ACHN (cell line): ENCODE results near the gene TTBK1.

Source experiments
- DNase-seq: peaks from one replicate; pipeline ENCODE4 v3.0.0-alpha.2; 2015
- in situ Hi-C: cut with HindIII; loops from 2 replicates; pipeline ENCODE4 v1.10.0; 2017; ENCODE audit warnings: low sequenced_read_pairs, low pct_ligation_motif_present, low pct_unique_long_range_greater_than_20kb

TTBK1 gene

DNA sequence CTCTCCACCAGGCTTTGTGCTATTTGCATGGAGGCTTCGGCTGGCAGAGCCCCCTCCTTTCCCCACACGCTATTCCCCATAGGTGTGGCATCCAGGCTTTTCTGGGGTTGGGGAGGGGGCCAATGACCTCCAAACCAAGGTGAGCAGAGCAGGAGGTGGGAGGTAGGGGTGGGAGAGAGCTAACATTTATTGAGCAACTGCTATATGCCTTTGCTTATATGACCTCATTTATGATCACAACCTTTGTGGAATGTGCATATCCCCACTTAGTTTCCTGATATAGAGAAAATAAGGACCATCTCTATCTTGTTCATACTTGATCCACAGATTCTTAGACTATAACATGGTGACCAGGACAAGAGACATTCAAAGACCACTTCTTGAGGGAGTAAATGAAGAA, 37.0 kb downstream of the TTBK1 start:
- in situ Hi-C loops, result no loop called here
- DNase-seq, result no peak

DNA sequence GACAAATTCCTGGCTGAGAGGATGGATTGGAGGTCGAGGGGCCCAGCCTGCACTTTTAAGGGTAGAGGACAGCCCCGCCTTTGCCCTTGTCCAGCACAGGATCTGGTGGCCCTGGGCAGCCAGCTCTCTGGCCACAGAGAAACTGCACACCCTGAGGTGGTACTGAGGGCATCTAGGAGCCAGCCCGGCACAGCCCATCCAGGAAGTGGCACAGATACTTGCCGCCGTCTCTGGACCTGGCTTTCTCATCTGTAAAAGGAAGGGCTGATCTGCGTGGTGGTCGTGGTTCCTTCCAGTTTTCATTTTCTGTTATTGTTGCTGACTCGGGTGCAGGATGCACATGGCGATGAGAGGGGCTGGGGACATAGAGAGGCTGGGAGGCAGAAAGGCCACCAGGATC, 38.8 kb downstream of the TTBK1 start:
- in situ Hi-C loops, result no loop called here
- no peak for DNase-seq

- DNase-seq, result no peak
- in situ Hi-C loops, result no loop called here
Observed at GRCh38 chr6:43282636-43283513, 39.6 kb downstream of the TTBK1 start.

GRCh38 chr6:43283514-43283901, 40.2 kb downstream of the TTBK1 start:
- in situ Hi-C loops, result no loop called here
- no peak for DNase-seq

DNA sequence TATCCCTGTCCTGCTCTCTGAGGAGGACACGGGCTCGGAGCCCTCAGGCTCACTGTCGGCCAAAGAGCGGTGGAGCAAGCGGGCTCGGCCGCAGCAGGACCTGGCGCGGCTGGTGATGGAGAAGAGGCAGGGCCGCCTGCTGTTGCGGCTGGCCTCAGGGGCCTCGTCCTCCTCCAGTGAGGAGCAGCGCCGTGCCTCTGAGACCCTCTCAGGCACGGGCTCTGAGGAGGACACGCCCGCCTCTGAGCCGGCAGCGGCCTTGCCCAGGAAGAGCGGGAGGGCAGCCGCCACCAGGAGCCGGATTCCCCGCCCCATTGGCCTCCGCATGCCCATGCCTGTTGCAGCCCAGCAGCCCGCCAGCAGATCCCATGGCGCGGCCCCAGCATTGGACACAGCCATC, 40.6 kb downstream of the TTBK1 start:
- no peak for DNase-seq
- in situ Hi-C loops, result no loop called here

- DNase-seq, result no peak
- in situ Hi-C loops, result no loop called here
Observed at GRCh38 chr6:43284991-43285781, 41.9 kb downstream of the TTBK1 start.

DNA sequence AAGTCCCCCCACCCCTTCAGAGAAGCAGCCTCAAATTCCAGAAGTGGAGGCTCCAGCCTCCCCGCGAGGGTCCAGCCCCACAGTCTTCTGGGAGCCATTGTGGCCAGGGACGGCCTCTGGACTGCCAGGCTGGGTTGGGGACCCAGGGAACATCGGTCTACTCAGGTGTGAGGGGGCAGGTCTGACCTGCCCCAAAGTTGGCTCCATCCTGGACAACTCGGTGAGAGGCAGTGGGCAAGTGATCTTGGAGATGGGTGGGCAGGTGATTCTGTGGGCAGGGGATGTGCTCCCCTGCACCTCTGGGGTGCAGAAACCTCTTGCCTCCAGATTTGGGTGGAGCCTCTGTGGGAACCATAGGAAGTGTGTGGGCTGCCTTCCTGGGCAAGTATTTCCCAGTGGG, 42.6 kb downstream of the TTBK1 start:
- in situ Hi-C loops, result no loop called here
- DNase-seq, result no peak

- in situ Hi-C loops, result no loop called here
- no peak for DNase-seq
Observed at GRCh38 chr6:43286456-43286979, 43.2 kb downstream of the TTBK1 start.

DNA sequence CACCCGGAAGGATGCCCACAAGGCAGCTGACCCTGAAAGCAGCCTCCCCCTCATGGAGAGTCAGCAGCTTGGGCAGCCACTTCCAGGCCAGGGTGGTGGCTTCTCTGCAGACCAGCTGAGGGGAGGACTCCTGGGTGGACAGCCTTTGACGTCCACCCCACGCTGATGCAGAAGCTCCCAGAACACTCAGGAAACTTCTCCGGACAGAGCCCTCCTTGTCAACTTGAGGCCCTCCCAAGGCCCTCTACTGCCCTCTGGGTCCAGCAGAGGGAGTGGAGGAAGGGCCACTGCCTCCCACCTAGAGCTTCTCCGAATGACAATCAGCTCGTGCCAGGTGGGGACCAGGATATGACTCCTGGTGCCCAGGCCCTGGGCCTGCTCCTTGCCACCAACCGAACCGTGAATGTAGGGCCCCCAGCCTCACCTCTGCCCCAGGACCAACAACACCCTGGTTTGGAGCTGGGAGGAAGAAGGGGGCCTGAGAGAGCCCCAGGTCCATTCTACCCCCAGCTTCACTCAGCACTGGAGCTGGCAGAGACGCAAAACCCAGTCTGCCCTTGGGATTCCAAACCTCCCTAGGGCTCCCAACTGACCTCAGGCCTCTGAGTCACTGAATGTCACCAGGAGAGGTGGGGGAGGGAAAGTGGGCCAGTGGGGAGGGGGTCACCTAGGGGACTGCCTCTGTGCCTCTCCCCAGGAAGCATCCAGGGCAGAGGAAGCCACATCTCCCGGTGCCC, 43.9 kb downstream of the TTBK1 start:
- DNase-seq, result no peak
- in situ Hi-C loops, result no loop called here

DNA sequence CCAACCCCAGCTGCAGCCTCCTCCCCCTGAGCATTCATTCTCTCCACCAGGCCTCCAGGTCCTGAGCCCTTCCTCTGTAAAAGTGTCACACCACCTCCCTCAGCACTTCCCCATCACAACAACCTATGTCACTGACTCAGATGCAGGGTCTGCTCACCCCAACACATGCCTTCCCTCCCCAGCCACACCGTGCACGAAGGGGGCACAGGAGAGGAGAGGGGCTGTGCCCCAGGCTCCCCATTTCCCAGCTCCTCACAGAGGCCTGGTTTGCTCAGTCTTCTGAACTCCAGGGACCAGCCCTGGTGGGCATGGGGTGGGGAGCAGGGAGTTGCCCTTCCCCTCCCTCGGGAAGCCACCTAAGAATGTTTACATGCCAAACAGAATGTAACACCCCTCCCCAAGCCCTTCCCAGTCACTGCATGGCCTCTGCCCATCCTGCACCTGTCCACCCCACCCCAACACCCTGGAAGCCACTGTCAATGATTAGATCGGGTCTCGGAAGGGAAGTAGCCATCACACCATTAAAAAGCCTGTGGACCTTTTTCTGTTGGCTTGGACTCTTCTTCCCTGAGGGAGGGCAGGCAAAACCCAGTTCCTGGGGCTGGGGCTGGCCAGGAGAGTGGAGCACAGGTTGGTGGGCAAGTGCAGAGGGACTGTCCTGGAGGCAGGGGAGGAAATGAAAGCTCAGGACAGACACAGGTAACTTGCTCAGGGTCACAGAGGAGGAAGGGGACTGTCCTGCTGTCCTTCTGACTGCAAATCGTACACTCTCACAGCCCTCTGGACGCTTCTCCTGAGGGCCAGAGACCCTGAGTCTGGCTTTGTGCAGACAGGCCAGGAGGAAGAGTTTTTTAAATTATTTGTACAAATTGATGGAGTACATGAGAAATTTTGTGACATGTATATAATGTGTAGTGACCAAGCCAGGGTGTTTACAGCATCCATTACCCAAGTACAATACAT, 44.7 kb downstream of the TTBK1 start:
- DNase-seq, result no peak
- in situ Hi-C loops, result no loop called here

- no peak for DNase-seq
- in situ Hi-C loops, result no loop called here
Observed at GRCh38 chr6:43290339-43290904, 47.1 kb downstream of the TTBK1 start.

DNA sequence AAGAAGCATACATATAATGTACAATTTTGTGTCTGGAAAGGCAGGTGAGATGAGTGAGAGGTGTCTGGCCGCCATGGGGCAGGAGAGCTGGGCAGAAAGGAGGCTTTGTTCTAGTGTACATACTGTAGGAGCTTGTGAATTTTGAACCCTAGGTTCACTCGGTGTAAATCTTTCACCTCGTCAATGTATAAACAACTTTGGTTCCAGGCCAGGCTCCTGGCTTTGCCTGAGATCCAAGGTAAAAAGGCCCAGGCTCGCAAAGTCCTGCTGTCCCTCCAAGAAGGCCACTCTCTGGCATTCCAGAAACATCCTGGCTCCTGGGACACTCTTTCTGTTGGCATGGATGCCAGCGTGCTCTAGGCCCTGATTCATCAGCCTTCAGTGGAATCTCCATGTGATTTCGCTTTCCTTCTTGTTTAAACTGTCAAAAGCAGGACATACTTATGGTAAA, 47.6 kb downstream of the TTBK1 start:
- in situ Hi-C loops, result no loop called here

GRCh38 chr6:43291708-43292107, 48.4 kb downstream of the TTBK1 start:
- no peak for DNase-seq
- in situ Hi-C loops, result no loop called here

More for the DNA sequence above, 47.6 kb downstream of the TTBK1 start:
- no peak for DNase-seq

- DNase-seq, result no peak
- in situ Hi-C loops, result no loop called here
Observed at GRCh38 chr6:43292341-43292740, 49.1 kb downstream of the TTBK1 start.

GRCh38 chr6:43292763-43293318, 49.6 kb downstream of the TTBK1 start:
- in situ Hi-C loops, result no loop called here
- no peak for DNase-seq

DNA sequence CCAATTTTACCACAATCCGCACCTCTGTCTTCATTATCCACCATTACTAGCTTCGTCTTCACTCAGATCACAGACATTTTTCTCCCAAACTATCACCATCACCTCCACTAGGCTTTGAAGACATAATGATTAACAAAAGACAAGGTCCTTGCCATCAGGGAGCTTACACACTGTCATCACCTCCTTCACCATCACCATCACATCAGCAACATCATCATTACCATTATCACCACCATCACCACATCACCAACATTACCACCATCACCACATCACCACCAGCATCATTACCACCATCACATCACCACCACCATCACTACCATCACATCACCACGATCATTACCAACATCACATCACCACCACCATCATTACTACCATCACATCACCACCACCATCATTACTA, 50.4 kb downstream of the TTBK1 start:
- no peak for DNase-seq
- in situ Hi-C loops, result no loop called here

- no peak for DNase-seq
- in situ Hi-C loops, result no loop called here
Observed at GRCh38 chr6:43294536-43294935, 51.3 kb downstream of the TTBK1 start.
